GM10266 (cell line): ENCODE data around the gene MED12L.

Experiments
- DNase-seq: peaks from one replicate; pipeline ENCODE4 v3.0.0; 2012; ENCODE audit errors: extremely low spot score
- CTCF ChIP-seq: IDR thresholded peaks from 2 replicates; pipeline ENCODE4 v1.5.1; 2012; ENCODE audit warnings: mild to moderate bottlenecking, low read depth; ENCODE audit not compliant: control insufficient read depth, insufficient read depth; ENCODE audit errors: missing control alignments

MED12L gene

GRCh38 chr3:151299006-151299405 is 213.5 kb downstream of the MED12L start:
- no peak for TF ChIP-seq CTCF

GRCh38 chr3:151300539-151300938 is 215.1 kb downstream of the MED12L start:
- DNase-seq, result no peak
- TF ChIP-seq CTCF, result no peak

More at GRCh38 chr3:151299006-151299405, 213.5 kb downstream of the MED12L start:
- DNase-seq, result no peak

- no peak for TF ChIP-seq CTCF
- DNase-seq, result no peak
Measured at GRCh38 chr3:151301787-151302186, 216.3 kb downstream of the MED12L start.

GRCh38 chr3:151303751-151304150 is 218.3 kb downstream of the MED12L start:
- no peak for DNase-seq
- no peak for TF ChIP-seq CTCF

GRCh38 chr3:151305060-151305774 is 219.8 kb downstream of the MED12L start:
- TF ChIP-seq CTCF, result no peak
- no peak for DNase-seq

GRCh38 chr3:151305775-151306151 is 220.3 kb downstream of the MED12L start:
- no peak for DNase-seq

More at GRCh38 chr3:151305775-151306151, 220.3 kb downstream of the MED12L start:
- no peak for TF ChIP-seq CTCF
